ENCODE results near the gene ZNF14.
"Not testable (repeated sequence)": the region's sequence is repeated elsewhere in the genome, so short reads cannot be mapped to it uniquely, and the experiment has no call there.

The ZNF14 gene

GRCh38 chr19:19686119-19686518 lies 46.8 kb downstream of the ZNF14 start:
- H3K9me3 ChIP-seq (ENCODE audit: control insufficient read depth in 1 of 2, low read length in 2 of 2); H3K4me1 ChIP-seq (ENCODE audit: control insufficient read depth in 1 of 2, insufficient read depth in 2 of 2, low read length in 2 of 2); H3K27me3 ChIP-seq (ENCODE audit: low read depth, low read length); H3K4me3 ChIP-seq (ENCODE audit: low read depth in 1 of 2, low read length in 2 of 2); H3K27ac ChIP-seq (ENCODE audit: low read length); H3K36me3 ChIP-seq (ENCODE audit: control insufficient read depth in 1 of 2, insufficient read depth in 2 of 2, low read length in 2 of 2): not testable (repeated sequence)

GRCh38 chr19:19679176-19680073 lies 53.5 kb downstream of the ZNF14 start:
- Histone ChIP-seq H3K4me3 (ENCODE audit: low read depth in 1 of 2, low read length in 2 of 2) (no peak overlapping the region), H3K9me3 (ENCODE audit: control insufficient read depth in 1 of 2, low read length in 2 of 2) (peaks cover 12 to 18% of the 10 kb centered on the region in 2 donors), H3K36me3 (ENCODE audit: control insufficient read depth in 1 of 2, insufficient read depth in 2 of 2, low read length in 2 of 2) (peaks cover 31 to 51% of the 10 kb centered on the region in 2 donors)

GRCh38 chr19:19677579-19677978 lies 55.3 kb downstream of the ZNF14 start:
- Histone ChIP-seq H3K4me1 (ENCODE audit: control insufficient read depth in 1 of 2, insufficient read depth in 2 of 2, low read length in 2 of 2) (no peaks in the 10 kb centered on the region), H3K9me3 (ENCODE audit: control insufficient read depth in 1 of 2, low read length in 2 of 2) (peaks cover 12 to 18% of the 10 kb centered on the region in 2 donors), H3K4me3 (ENCODE audit: low read depth in 1 of 2, low read length in 2 of 2) (no peak overlapping the region), H3K36me3 (ENCODE audit: control insufficient read depth in 1 of 2, insufficient read depth in 2 of 2, low read length in 2 of 2) (peaks cover 31 to 53% of the 10 kb centered on the region in 2 donors), H3K27ac (ENCODE audit: low read length) (no peak overlapping the region), H3K27me3 (ENCODE audit: low read depth, low read length) (no peaks in the 10 kb centered on the region)

More at GRCh38 chr19:19679176-19680073, 53.5 kb downstream of the ZNF14 start:
- Histone ChIP-seq H3K27me3 (ENCODE audit: low read depth, low read length) (no peaks in the 10 kb centered on the region), H3K27ac (ENCODE audit: low read length) (no peak overlapping the region), H3K4me1 (ENCODE audit: control insufficient read depth in 1 of 2, insufficient read depth in 2 of 2, low read length in 2 of 2) (no peaks in the 10 kb centered on the region)

- peaks cover 22 to 33% of the 10 kb centered on the region in 2 donors for H3K36me3 ChIP-seq (ENCODE audit: control insufficient read depth in 1 of 2, insufficient read depth in 2 of 2, low read length in 2 of 2)
- no peak overlapping the region for H3K27ac ChIP-seq (ENCODE audit: low read length)
- H3K4me3 ChIP-seq (ENCODE audit: low read depth in 1 of 2, low read length in 2 of 2) = no peak overlapping the region
- peaks cover 0 to 4% of the 10 kb centered on the region in 2 donors for H3K4me1 ChIP-seq (ENCODE audit: control insufficient read depth in 1 of 2, insufficient read depth in 2 of 2, low read length in 2 of 2)
- H3K9me3 ChIP-seq (ENCODE audit: control insufficient read depth in 1 of 2, low read length in 2 of 2) = peaks cover 4 to 11% of the 10 kb centered on the region in 2 donors
- H3K27me3 ChIP-seq (ENCODE audit: low read depth, low read length) = no peaks in the 10 kb centered on the region
Observed at GRCh38 chr19:19674315-19674714, 58.6 kb downstream of the ZNF14 start.

- Histone ChIP-seq H3K4me1 (ENCODE audit: control insufficient read depth in 1 of 2, insufficient read depth in 2 of 2, low read length in 2 of 2) (peaks cover 0 to 5% of the 10 kb centered on the region in 2 donors), H3K27ac (ENCODE audit: low read length) (no peak overlapping the region), H3K4me3 (ENCODE audit: low read depth in 1 of 2, low read length in 2 of 2) (no peak overlapping the region), H3K9me3 (ENCODE audit: control insufficient read depth in 1 of 2, low read length in 2 of 2) (peaks cover 0 to 3% of the 10 kb centered on the region in 2 donors), H3K36me3 (ENCODE audit: control insufficient read depth in 1 of 2, insufficient read depth in 2 of 2, low read length in 2 of 2) (peaks cover 11 to 19% of the 10 kb centered on the region in 2 donors), H3K27me3 (ENCODE audit: low read depth, low read length) (no peaks in the 10 kb centered on the region)
Observed at GRCh38 chr19:19672816-19673215, 60.1 kb downstream of the ZNF14 start.

GRCh38 chr19:19670070-19670551 lies 62.8 kb downstream of the ZNF14 start:
- no peak overlapping the region for H3K27ac ChIP-seq (ENCODE audit: low read length)
- H3K36me3 ChIP-seq (ENCODE audit: control insufficient read depth in 1 of 2, insufficient read depth in 2 of 2, low read length in 2 of 2) = peaks cover 0 to 4% of the 10 kb centered on the region in 2 donors
- peaks cover 0 to 5% of the 10 kb centered on the region in 2 donors for H3K4me1 ChIP-seq (ENCODE audit: control insufficient read depth in 1 of 2, insufficient read depth in 2 of 2, low read length in 2 of 2)
- peak overlapping the region; percentile 77 to 83 for H3K4me3 ChIP-seq (ENCODE audit: low read depth in 1 of 2, low read length in 2 of 2)
- no peaks in the 10 kb centered on the region for H3K9me3 ChIP-seq (ENCODE audit: control insufficient read depth in 1 of 2, low read length in 2 of 2)
- H3K27me3 ChIP-seq (ENCODE audit: low read depth, low read length) = no peaks in the 10 kb centered on the region

- H3K27me3 ChIP-seq (ENCODE audit: low read depth, low read length) = no peaks in the 10 kb centered on the region
- no peaks in the 10 kb centered on the region for H3K36me3 ChIP-seq (ENCODE audit: control insufficient read depth in 1 of 2, insufficient read depth in 2 of 2, low read length in 2 of 2)
- H3K4me1 ChIP-seq (ENCODE audit: control insufficient read depth in 1 of 2, insufficient read depth in 2 of 2, low read length in 2 of 2) = peaks cover 0 to 5% of the 10 kb centered on the region in 2 donors
- H3K4me3 ChIP-seq (ENCODE audit: low read depth in 1 of 2, low read length in 2 of 2) = peak within 1 kb of the TSS; percentile 77 to 83
- H3K9me3 ChIP-seq (ENCODE audit: control insufficient read depth in 1 of 2, low read length in 2 of 2) = no peaks in the 10 kb centered on the region
- peak within 1 kb of the TSS; percentile 54 for H3K27ac ChIP-seq (ENCODE audit: low read length)
Observed at GRCh38 chr19:19668230-19669012, 64.5 kb downstream of the ZNF14 start, which contains the start of gene ZNF101. ZNF101 (plus strand) TSS chr19:19668839; CDS start chr19:19668964, 125 bp downstream.

- not testable (repeated sequence) for H3K27me3 ChIP-seq (ENCODE audit: low read depth, low read length); H3K4me3 ChIP-seq (ENCODE audit: low read depth in 1 of 2, low read length in 2 of 2); H3K9me3 ChIP-seq (ENCODE audit: control insufficient read depth in 1 of 2, low read length in 2 of 2); H3K36me3 ChIP-seq (ENCODE audit: control insufficient read depth in 1 of 2, insufficient read depth in 2 of 2, low read length in 2 of 2); H3K27ac ChIP-seq (ENCODE audit: low read length)
- H3K4me1 ChIP-seq (ENCODE audit: control insufficient read depth in 1 of 2, insufficient read depth in 2 of 2, low read length in 2 of 2) = peaks cover 11 to 25% of the 10 kb centered on the region in 2 donors
Observed at GRCh38 chr19:19665420-19665948, 67.4 kb downstream of the ZNF14 start.

- Histone ChIP-seq H3K36me3 (ENCODE audit: control insufficient read depth in 1 of 2, insufficient read depth in 2 of 2, low read length in 2 of 2) (peaks cover 6 to 13% of the 10 kb centered on the region in 2 donors), H3K9me3 (ENCODE audit: control insufficient read depth in 1 of 2, low read length in 2 of 2) (no peaks in the 10 kb centered on the region), H3K4me3 (ENCODE audit: low read depth in 1 of 2, low read length in 2 of 2) (peak within 1 kb of the TSS; percentile 78 to 94), H3K27ac (ENCODE audit: low read length) (peak within 1 kb of the TSS; percentile 77), H3K4me1 (ENCODE audit: control insufficient read depth in 1 of 2, insufficient read depth in 2 of 2, low read length in 2 of 2) (peaks cover 11 to 19% of the 10 kb centered on the region in 2 donors), H3K27me3 (ENCODE audit: low read depth, low read length) (no peaks in the 10 kb centered on the region)
Observed at GRCh38 chr19:19663256-19664120, 69.4 kb downstream of the ZNF14 start, which contains the start of gene ATP13A1. ATP13A1 (minus strand) TSS chr19:19663676; CDS start chr19:19663666, 10 bp downstream.

GRCh38 chr19:19662871-19663255 lies 70.0 kb downstream of the ZNF14 start:
- Histone ChIP-seq H3K4me1 (ENCODE audit: control insufficient read depth in 1 of 2, insufficient read depth in 2 of 2, low read length in 2 of 2) (peaks cover 11 to 19% of the 10 kb centered on the region in 2 donors), H3K27me3 (ENCODE audit: low read depth, low read length) (no peaks in the 10 kb centered on the region), H3K4me3 (ENCODE audit: low read depth in 1 of 2, low read length in 2 of 2) (peak overlapping the region; percentile 78 to 94), H3K27ac (ENCODE audit: low read length) (peak overlapping the region; percentile 77), H3K36me3 (ENCODE audit: control insufficient read depth in 1 of 2, insufficient read depth in 2 of 2, low read length in 2 of 2) (peaks cover 9 to 18% of the 10 kb centered on the region in 2 donors), H3K9me3 (ENCODE audit: control insufficient read depth in 1 of 2, low read length in 2 of 2) (no peaks in the 10 kb centered on the region)
